Loucy (cell line): ENCODE measurements around the gene CDH4.

ENCODE experiments used
- H2AFZ ChIP-seq: fragments of 200-600 bp; sonication (generic); 2 replicates; pipeline ENCODE4 v1.6.0; 2016; ENCODE audit warnings: antibody characterized with exemption, mild to moderate bottlenecking, low read length, moderate library complexity
- H3F3A ChIP-seq: fragments of 200-600 bp; 2 replicates; pipeline ENCODE4 v1.6.0; 2016; ENCODE audit warnings: antibody characterized with exemption, low read depth, mild to moderate bottlenecking
- H3K27me3 ChIP-seq: fragments of 200-600 bp; sonication (generic); 2 replicates; pipeline ENCODE4 v1.6.1; 2014; ENCODE audit warnings: low read length, mild to moderate bottlenecking; ENCODE audit not compliant: insufficient read depth, poor library complexity, severe bottlenecking
- H3K36me3 ChIP-seq: fragments of 200-600 bp; sonication (generic); 2 replicates; pipeline ENCODE4 v1.6.1; 2016; ENCODE audit warnings: low read length; ENCODE audit not compliant: insufficient read depth
- H3K4me1 ChIP-seq: fragments of 200-600 bp; sonication (generic); 2 replicates; pipeline ENCODE4 v1.5.1; 2014; ENCODE audit warnings: low read length, mild to moderate bottlenecking; ENCODE audit not compliant: insufficient read depth, poor library complexity, severe bottlenecking
- H3K4me2 ChIP-seq: fragments of 200-600 bp; sonication (generic); 2 replicates; pipeline ENCODE4 v1.6.0; 2014; ENCODE audit warnings: antibody characterized with exemption, low read length, low read depth, mild to moderate bottlenecking; ENCODE audit not compliant: poor library complexity, severe bottlenecking
- H3K4me3 ChIP-seq: fragments of 200-600 bp; sonication (generic); 2 replicates; pipeline ENCODE4 v1.5.1; 2014; ENCODE audit warnings: low read length, mild to moderate bottlenecking, mixed read lengths; ENCODE audit not compliant: poor library complexity, severe bottlenecking
- H3K79me2 ChIP-seq: fragments of 200-600 bp; sonication (generic); 2 replicates; pipeline ENCODE4 v1.6.1; 2014; ENCODE audit warnings: low read length; ENCODE audit not compliant: insufficient read depth
- H3K9ac ChIP-seq: fragments of 200-600 bp; sonication (generic); 2 replicates; pipeline ENCODE4 v1.6.0; 2014; ENCODE audit warnings: mild to moderate bottlenecking, low read depth, low read length, moderate library complexity; ENCODE audit not compliant: poor library complexity, severe bottlenecking
- H3K9me2 ChIP-seq: fragments of 200-600 bp; sonication (generic); replicated peaks from 2 replicates; pipeline ENCODE4 v1.6.1; 2016; ENCODE audit warnings: low read depth, low read length, mixed read lengths
- H3K9me3 ChIP-seq: fragments of 200-600 bp; sonication (generic); 2 replicates; pipeline ENCODE4 v1.6.1; 2014; ENCODE audit warnings: mild to moderate bottlenecking, antibody characterized with exemption, low read length, low read depth; ENCODE audit not compliant: insufficient read depth
- H4K20me1 ChIP-seq: fragments of 200-600 bp; sonication (generic); 2 replicates; pipeline ENCODE4 v1.6.0; 2014; ENCODE audit warnings: antibody characterized with exemption, low read length, mild to moderate bottlenecking; ENCODE audit not compliant: insufficient read depth, poor library complexity, severe bottlenecking
- CTCF ChIP-seq: fragments of 200-600 bp; sonication (generic); conservative IDR thresholded peaks from 2 replicates; pipeline ENCODE4 v1.5.1; 2014; ENCODE audit warnings: mild to moderate bottlenecking, antibody characterized with exemption, low read length
- EZH2phosphoT487 ChIP-seq: fragments of 200-600 bp; IDR thresholded peaks from 2 replicates; pipeline ENCODE4 v1.6.1; 2018; ENCODE audit warnings: antibody characterized with exemption, mild to moderate bottlenecking, moderate library complexity, borderline replicate concordance

CDH4 gene

GRCh38 chr20:61873651-61874420, 621.8 kb downstream of the CDH4 start:
- no peaks in the 10 kb centered on the region for H3K4me1 ChIP-seq
- no peak overlapping the region for H3K9ac ChIP-seq
- H3K4me3 ChIP-seq = no peak overlapping the region
- H3K9me2 ChIP-seq = no peaks in the 10 kb centered on the region
- H3F3A ChIP-seq = no peaks in the 10 kb centered on the region
- H3K79me2 ChIP-seq = no peaks in the 10 kb centered on the region
- no peaks in the 10 kb centered on the region for H3K27me3 ChIP-seq
- H2AFZ ChIP-seq = no peak overlapping the region
- TF ChIP-seq EZH2phosphoT487 (no peak), CTCF (no peak)
- H3K4me2 ChIP-seq = no peak overlapping the region
- no peaks in the 10 kb centered on the region for H4K20me1 ChIP-seq
- no peaks in the 10 kb centered on the region for H3K36me3 ChIP-seq
- no peaks in the 10 kb centered on the region for H3K9me3 ChIP-seq

DNA sequence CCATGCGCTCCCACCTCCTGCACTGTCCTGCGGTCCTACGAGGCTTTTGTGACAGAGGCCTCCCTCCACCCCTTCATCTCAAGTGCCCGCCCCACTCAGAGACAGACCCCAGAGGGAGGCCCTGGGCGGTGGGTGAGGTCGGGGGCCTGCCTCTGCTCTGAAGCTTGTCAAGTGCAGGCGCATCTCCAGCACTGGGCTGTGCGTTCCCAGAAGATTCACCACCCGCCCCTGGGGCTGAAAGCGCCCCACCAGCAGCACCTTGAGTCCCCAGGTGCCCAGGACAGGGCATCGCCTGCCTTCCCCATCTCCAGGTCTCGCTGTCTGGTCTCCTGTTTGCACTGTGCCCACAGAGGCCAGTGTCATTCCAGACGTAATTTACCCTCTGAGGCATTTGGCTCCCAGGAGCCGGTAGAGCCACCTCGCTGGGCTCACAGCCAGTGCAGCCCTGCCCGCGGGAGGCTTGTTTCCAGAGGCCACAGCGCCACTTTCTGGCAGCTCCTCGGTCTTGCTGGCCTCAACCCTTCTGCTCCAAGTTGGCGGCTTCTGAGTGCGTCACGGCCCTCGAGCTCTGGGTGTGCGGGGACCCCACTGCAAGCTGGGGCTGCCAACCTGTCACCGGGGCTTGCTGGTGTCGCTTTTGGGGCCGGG, 622.5 kb downstream of the CDH4 start:
- no peaks in the 10 kb centered on the region for H3K9me2 ChIP-seq
- no peak overlapping the region for H2AFZ ChIP-seq
- no peak overlapping the region for H3K4me2 ChIP-seq
- H3K27me3 ChIP-seq = no peaks in the 10 kb centered on the region
- H3K79me2 ChIP-seq = no peaks in the 10 kb centered on the region
- no peak overlapping the region for H3K9ac ChIP-seq
- no peaks in the 10 kb centered on the region for H3K4me1 ChIP-seq
- no peaks in the 10 kb centered on the region for H4K20me1 ChIP-seq
- no peak for TF ChIP-seq EZH2phosphoT487
- TF ChIP-seq CTCF = no peak
- no peaks in the 10 kb centered on the region for H3K9me3 ChIP-seq
- no peaks in the 10 kb centered on the region for H3F3A ChIP-seq
- no peaks in the 10 kb centered on the region; the same call in 1 of the 2 replicates for H3K36me3 ChIP-seq
- H3K4me3 ChIP-seq = no peak overlapping the region

DNA sequence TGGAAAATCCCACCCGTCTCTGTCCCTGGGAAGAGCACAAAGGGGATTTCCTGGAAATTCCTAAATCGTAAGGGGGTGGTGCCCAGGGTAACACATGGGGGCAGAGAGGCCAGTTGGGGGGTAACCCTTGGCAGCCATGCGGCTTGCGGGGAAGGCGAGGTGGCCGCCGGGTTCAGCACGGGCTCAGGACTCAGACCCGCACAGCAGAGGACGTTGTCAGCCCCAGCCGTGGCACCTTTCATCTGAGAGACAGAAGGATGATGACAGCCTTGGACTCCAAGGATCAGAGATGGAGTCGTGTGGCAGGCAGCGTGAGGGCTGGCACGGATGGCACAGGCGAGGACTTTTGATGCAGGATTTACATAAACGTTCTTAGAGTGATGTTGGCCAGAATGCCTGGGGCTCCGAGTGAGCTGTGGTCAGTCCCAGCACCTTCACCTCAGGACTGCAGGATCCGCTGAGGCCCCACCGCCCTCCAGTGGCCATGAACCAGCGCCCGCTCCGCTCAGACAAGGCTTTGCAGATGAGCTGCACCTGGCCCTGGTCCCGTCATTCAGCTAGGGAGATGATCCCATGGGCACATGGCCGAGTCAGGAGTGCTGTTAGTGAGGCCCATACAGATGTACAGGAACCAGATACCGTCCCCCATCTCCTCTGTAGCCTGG, 623.3 kb downstream of the CDH4 start:
- Histone ChIP-seq H4K20me1 (no peaks in the 10 kb centered on the region), H3F3A (no peaks in the 10 kb centered on the region), H3K4me2 (no peak overlapping the region), H3K36me3 (no peaks in the 10 kb centered on the region; the same call in 1 of the 2 replicates), H3K4me3 (no peak overlapping the region), H3K79me2 (no peaks in the 10 kb centered on the region), H3K27me3 (no peaks in the 10 kb centered on the region), H2AFZ (no peak overlapping the region), H3K9ac (no peak overlapping the region), H3K4me1 (no peaks in the 10 kb centered on the region), H3K9me2 (no peaks in the 10 kb centered on the region), H3K9me3 (no peaks in the 10 kb centered on the region)
- TF ChIP-seq CTCF (no peak), EZH2phosphoT487 (no peak)
